HepG2 (cell line): ENCODE results near the gene UCKL1. TPM values are rescaled to one million over a fixed set of nuclear protein-coding genes. Genes with fewer than 3 reads are reported as not detected.

Experiments used
- CEBPG ChIP-seq: IDR thresholded peaks from 2 replicates; pipeline ENCODE4 v1.6.1; 2016
- CSRNP2 ChIP-seq: sonication (generic); formaldehyde crosslinking; conservative IDR thresholded peaks from 2 replicates; pipeline ENCODE4 v1.8.0; 2022; ENCODE audit warnings: low read depth, missing genetic modification reagents
- ETS1 ChIP-seq: sonication (generic); formaldehyde crosslinking; IDR thresholded peaks from 2 replicates; pipeline ENCODE4 v1.4.0; 2020; ENCODE audit warnings: missing genetic modification reagents
- HOXA9 ChIP-seq: sonication (generic); formaldehyde crosslinking; IDR thresholded peaks from 2 replicates; pipeline ENCODE4 v1.8.1; 2022; ENCODE audit warnings: missing genetic modification reagents, mild to moderate bottlenecking, moderate library complexity, borderline replicate concordance
- KLF12 ChIP-seq: sonication (generic); formaldehyde crosslinking; IDR thresholded peaks from 2 replicates; pipeline ENCODE4 v1.4.0; 2020; ENCODE audit warnings: missing genetic modification reagents, borderline replicate concordance
- KMT2A ChIP-seq: sonication (generic); formaldehyde crosslinking; IDR thresholded peaks from 2 replicates; pipeline ENCODE4 v1.4.0; 2020; ENCODE audit warnings: missing genetic modification reagents
- NCOR1 ChIP-seq: fragments of 200-600 bp; sonication (generic); IDR thresholded peaks from 2 replicates; pipeline ENCODE4 v1.7.0; 2017; ENCODE audit warnings: antibody characterized with exemption, low read length, borderline replicate concordance
- PCBP1 ChIP-seq: fragments of 200-400 bp; formaldehyde crosslinking; IDR thresholded peaks from 2 replicates; pipeline ENCODE4 v1.6.1; 2017; ENCODE audit warnings: mild to moderate bottlenecking, low read depth, low read length, borderline replicate concordance
- POLR2AphosphoS5 ChIP-seq: IDR thresholded peaks from 2 replicates; pipeline ENCODE4 v1.6.1; 2012; ENCODE audit warnings: low read depth, low read length
- POLR2G ChIP-seq: fragments of 200-400 bp; formaldehyde crosslinking; IDR thresholded peaks from 2 replicates; pipeline ENCODE4 v1.6.1; 2018; ENCODE audit warnings: mild to moderate bottlenecking, low read depth, low read length, moderate library complexity
- RFX1 ChIP-seq: fragments of 450-650 bp; IDR thresholded peaks from 2 replicates; pipeline ENCODE4 v1.6.1; 2017
- SKIL ChIP-seq: sonication (generic); formaldehyde crosslinking; IDR thresholded peaks from 2 replicates; pipeline ENCODE4 v1.8.0; 2022; ENCODE audit warnings: missing genetic modification reagents, mild to moderate bottlenecking, moderate library complexity, borderline replicate concordance
- SP4 ChIP-seq: sonication (generic); formaldehyde crosslinking; IDR thresholded peaks from 2 replicates; pipeline ENCODE4 v1.8.1; 2023; ENCODE audit warnings: mild to moderate bottlenecking, missing genetic modification reagents
- TOPORS ChIP-seq: sonication (generic); formaldehyde crosslinking; IDR thresholded peaks from 2 replicates; pipeline ENCODE4 v1.8.0; 2023; ENCODE audit warnings: mild to moderate bottlenecking, missing genetic modification reagents
- ZFP37 ChIP-seq: sonication (generic); formaldehyde crosslinking; IDR thresholded peaks from 2 replicates; pipeline ENCODE4 v1.4.0; 2020; ENCODE audit warnings: missing genetic modification reagents, borderline replicate concordance
- ZNF101 ChIP-seq: sonication (generic); formaldehyde crosslinking; IDR thresholded peaks from 2 replicates; pipeline ENCODE4 v1.4.0; 2020; ENCODE audit warnings: mild to moderate bottlenecking, low read depth, missing genetic modification reagents, borderline replicate concordance
- ZNF160 ChIP-seq: sonication (generic); formaldehyde crosslinking; IDR thresholded peaks from 2 replicates; pipeline ENCODE4 v1.8.0; 2022; ENCODE audit warnings: mild to moderate bottlenecking, inconsistent platforms, missing genetic modification reagents
- ZNF205 ChIP-seq: IDR thresholded peaks from 2 replicates; pipeline ENCODE4 v1.6.1; 2018; ENCODE audit warnings: missing biosample characterization, missing genetic modification reagents
- ZNF263 ChIP-seq: sonication (generic); formaldehyde crosslinking; IDR thresholded peaks from 2 replicates; pipeline ENCODE4 v1.4.0; 2020; ENCODE audit warnings: missing genetic modification reagents
- ZNF773 ChIP-seq: sonication (generic); formaldehyde crosslinking; IDR thresholded peaks from 2 replicates; pipeline ENCODE4 v1.4.0; 2020; ENCODE audit warnings: missing genetic modification reagents, borderline replicate concordance
- ZNF777 ChIP-seq: sonication (generic); formaldehyde crosslinking; IDR thresholded peaks from 2 replicates; pipeline ENCODE4 v1.4.0; 2020; ENCODE audit warnings: missing genetic modification reagents
- polyA plus RNA-seq, 8 experiments: library from polyadenylated mRNA; depleted of rRNA in 3 of 8; stranded (reverse) in 7 of 8; unstranded in 1 of 8; fragments of >200 nt; fragmentation: Illumina TruSeq in 4 of 8; extraction: Trizol in 4 of 8; gene quantifications; 2 replicates each; pipeline versions ENCODE4 v1.2.1 to v1.2.3, GENCODE V29; 2011 to 2016; ENCODE audit warnings: low read depth in 4 of 8, missing spikeins in 1 of 8, mixed read lengths in 1 of 8; ENCODE audit not compliant: insufficient read depth in 1 of 8
- total RNA-seq, 5 experiments: library from RNA; depleted of rRNA; stranded (reverse); fragments of >200 nt; fragmentation: Illumina TruSeq; extraction: Trizol; gene quantifications; 2 replicates each; pipeline ENCODE4 v1.2.3, GENCODE V29; 2016; ENCODE audit warnings: low read depth in 1 of 5
- TF ChIP-seq, protein P1 (sequence below): sonication (generic); formaldehyde crosslinking; IDR thresholded peaks from 2 replicates; pipeline ENCODE4 v1.4.0; 2020; ENCODE audit warnings: missing genetic modification reagents
- TF ChIP-seq, protein P2 (sequence below): sonication (generic); formaldehyde crosslinking; IDR thresholded peaks from 2 replicates; pipeline ENCODE4 v1.5.1; 2020; ENCODE audit warnings: missing genetic modification reagents, mild to moderate bottlenecking, borderline replicate concordance

The UCKL1 gene
- total and polyA plus RNA-seq, 2 of the 13 experiments (the other 11 are each of a cell fraction or from before 2014, with no cell fraction given) = 50.2 to 126 TPM

GRCh38 chr20:63957004-63957689 is 931 bp upstream of the UCKL1 start (continued):
- TF ChIP-seq ZNF101 (CRISPR knock-in tag) (no peak), KMT2A (peak; percentile 68), KLF12 (CRISPR knock-in tag) (peak; percentile 91), CSRNP2 (no peak), POLR2G (peak; percentile 92), ZNF777 (CRISPR knock-in tag) (no peak), RFX1 (no peak), POLR2AphosphoS5 (peak; percentile 96), NCOR1 (0 out of 2 replicates have a peak, but pooled peaks have one; percentile 28), ZNF205 (CRISPR knock-in tag) (peak; percentile 90), PCBP1 (peak; percentile 67; the same call in 1 of the 2 replicates), ZFP37 (0 out of 2 replicates have a peak, but pooled peaks have one; percentile 82), SP4 (peak; percentile 91), ETS1 (no peak), HOXA9 (CRISPR knock-in tag) (no peak), ZNF773 (CRISPR knock-in tag) (no peak), ZNF160 (CRISPR knock-in tag) (0 out of 2 replicates have a peak, but pooled peaks have one; percentile 81), TOPORS (CRISPR knock-in tag) (no peak), ZNF263 (no peak; the same call in none of the 2 replicates), SKIL (CRISPR knock-in tag) (no peak), CEBPG (CRISPR knock-in tag) (peak; percentile 22; the same call in 1 of the 2 replicates)
- TF ChIP-seq, protein P1, sequence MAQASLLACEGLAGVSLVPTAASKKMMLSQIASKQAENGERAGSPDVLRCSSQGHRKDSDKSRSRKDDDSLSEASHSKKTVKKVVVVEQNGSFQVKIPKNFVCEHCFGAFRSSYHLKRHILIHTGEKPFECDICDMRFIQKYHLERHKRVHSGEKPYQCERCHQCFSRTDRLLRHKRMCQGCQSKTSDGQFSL = no peak
- TF ChIP-seq, protein P2, sequence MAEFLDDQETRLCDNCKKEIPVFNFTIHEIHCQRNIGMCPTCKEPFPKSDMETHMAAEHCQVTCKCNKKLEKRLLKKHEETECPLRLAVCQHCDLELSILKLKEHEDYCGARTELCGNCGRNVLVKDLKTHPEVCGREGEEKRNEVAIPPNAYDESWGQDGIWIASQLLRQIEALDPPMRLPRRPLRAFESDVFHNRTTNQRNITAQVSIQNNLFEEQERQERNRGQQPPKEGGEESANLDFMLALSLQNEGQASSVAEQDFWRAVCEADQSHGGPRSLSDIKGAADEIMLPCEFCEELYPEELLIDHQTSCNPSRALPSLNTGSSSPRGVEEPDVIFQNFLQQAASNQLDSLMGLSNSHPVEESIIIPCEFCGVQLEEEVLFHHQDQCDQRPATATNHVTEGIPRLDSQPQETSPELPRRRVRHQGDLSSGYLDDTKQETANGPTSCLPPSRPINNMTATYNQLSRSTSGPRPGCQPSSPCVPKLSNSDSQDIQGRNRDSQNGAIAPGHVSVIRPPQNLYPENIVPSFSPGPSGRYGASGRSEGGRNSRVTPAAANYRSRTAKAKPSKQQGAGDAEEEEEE (CRISPR knock-in tag) = no peak
